GM18507 (cell line): Measurements from ENCODE around the gene RASGRF2.

Source experiments
- DNase-seq: peaks from one replicate; pipeline ENCODE4 v3.0.0; 2011; ENCODE audit warnings: low read depth; ENCODE audit not compliant: insufficient read length; ENCODE audit errors: extremely low spot score
- FAIRE-seq: peaks from 2 replicates; lab custom pipeline; 2011; peaks lifted over from hg19 to GRCh38; lab: Jason Lieb, UNC

RASGRF2 gene

GRCh38 chr5:81214848-81215247, 254.7 kb downstream of the RASGRF2 start:
- peak; percentile 54 for FAIRE-seq

DNA sequence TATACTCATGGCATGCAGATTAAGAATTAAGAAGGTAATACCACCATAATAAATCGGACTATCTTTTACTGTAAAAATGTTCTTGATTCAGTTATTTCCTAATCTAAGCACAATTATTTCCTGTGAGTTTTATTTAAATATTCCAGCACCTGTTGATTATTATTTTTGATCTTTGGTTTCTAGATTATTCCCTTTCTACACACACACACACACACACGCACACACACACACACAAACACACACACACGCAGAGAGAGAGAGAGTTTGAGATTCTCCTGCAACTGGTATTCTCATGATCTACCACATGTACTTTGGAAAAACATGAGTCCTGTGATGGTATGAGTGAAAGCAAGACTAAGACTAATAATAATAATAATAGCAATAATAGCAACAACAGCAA, 256.0 kb downstream of the RASGRF2 start:
- DNase-seq: no peak
- FAIRE-seq: no peak

More at GRCh38 chr5:81214848-81215247, 254.7 kb downstream of the RASGRF2 start:
- no peak for DNase-seq

DNA sequence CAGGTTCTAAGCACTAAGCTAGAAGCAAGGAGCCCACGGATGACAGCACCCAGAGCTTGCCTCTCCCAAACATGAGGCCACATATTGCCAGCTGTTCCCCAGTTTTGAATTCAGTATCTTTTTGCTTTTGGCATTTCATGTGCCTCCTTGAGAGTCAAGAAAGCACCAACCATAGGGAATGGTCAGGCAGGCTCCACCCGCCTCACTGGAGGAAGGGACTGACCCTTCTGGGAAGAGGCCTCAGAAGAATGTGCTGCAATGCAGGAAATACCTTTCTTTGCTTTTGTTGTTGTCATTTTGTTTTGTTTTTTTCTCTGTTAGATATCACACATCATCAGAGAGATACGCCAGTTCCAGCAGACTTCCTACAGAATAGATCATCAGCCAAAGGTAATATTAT, 259.2 kb downstream of the RASGRF2 start:
- DNase-seq (no peak), FAIRE-seq (no peak)

GRCh38 chr5:81222285-81222684, 262.1 kb downstream of the RASGRF2 start:
- DNase-seq: no peak
- no peak for FAIRE-seq

GRCh38 chr5:81225463-81225862, 265.3 kb downstream of the RASGRF2 start:
- FAIRE-seq: peak; percentile 42
- DNase-seq: no peak

GRCh38 chr5:81226286-81226685, 266.1 kb downstream of the RASGRF2 start:
- DNase-seq: no peak
- no peak for FAIRE-seq

DNA sequence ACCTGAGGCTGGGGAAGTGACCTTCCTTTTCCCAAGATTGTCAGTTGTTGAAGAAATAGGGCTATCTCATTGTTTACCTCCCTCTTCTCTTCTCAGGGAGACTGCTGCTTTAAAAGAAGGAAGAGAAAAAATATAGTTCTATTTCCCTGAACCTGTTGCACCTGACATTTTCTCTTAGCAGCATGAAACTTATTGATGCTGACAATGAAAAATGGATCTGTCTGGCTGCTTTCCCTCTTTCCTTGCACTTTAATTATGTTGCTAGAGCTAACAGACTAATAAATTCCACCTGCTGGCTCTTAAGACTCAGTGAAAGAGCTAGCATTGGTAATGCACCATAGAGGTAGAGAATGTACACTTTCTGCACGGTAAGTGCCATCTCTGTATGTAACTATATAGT, 266.8 kb downstream of the RASGRF2 start:
- FAIRE-seq (no peak), DNase-seq (no peak)

- no peak for FAIRE-seq
- DNase-seq: no peak
Observed at GRCh38 chr5:81228084-81228483, 267.9 kb downstream of the RASGRF2 start.

GRCh38 chr5:81230416-81230815, 270.3 kb downstream of the RASGRF2 start:
- DNase-seq: no peak
- no peak for FAIRE-seq

DNA sequence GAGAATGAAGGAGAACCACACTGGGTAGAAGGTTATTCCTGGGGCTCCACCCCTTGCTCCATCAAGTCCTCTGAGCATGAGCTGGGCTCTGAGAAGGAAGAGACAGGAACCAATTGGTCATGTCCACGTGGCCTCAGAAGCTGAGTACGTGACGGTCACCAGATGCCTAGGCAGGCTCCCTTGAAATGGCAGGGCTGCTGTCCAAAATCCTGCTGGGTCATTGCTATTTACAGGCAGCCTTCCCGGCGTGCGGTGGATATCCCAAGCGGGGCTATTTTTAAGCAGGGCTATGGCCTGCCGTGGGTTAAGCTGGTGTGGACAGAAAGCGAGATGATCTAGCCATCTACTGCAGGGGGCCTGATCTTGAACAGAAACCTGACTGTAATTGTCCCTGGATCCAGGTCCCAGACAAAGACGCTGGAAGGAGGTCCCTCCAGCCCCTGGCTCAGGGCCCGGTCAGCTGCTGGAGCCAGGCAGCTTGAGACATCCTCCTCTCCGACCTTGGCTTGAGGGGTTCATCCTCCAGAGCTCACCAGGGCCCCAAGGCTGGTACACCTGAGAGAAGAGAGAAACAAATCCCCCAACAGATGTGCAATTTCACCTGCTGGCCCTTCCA, 272.4 kb downstream of the RASGRF2 start:
- no peak for DNase-seq
- FAIRE-seq: no peak

DNA sequence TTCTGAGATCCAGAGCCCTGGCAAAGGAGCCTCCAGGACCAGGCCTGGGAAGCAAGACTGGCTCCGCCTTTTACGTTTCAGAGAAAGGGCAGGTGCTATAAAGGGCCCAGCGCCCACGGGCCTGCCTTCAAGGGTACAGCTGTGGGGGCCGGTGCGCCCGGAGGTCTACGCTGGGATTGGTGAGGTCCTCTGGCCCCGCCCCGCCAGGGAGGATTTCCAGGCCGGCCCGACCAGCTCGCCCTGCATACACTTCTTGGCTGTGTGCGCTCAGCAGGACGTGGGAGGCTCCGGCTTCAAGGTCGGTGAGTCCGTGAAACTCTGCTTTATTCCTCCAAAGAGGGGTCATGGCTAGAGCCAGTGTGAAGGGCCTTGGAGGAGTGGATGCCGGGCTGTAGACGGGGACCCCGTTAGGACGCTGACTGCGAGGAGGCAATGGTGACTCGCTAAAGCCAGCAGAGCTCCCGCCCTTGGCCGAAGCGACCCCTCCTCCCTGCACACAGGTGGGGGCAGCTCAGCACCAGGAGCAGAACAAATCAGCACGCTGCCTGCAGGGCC, 273.0 kb downstream of the RASGRF2 start, which contains the start of gene CKMT2:
Gene CKMT2, plus strand, starts transcription at position 243 of the 555 bp plus-strand sequence. CDS start 17,811 bp downstream, outside the sequence.
- no peak for DNase-seq
- FAIRE-seq: no peak

DNA sequence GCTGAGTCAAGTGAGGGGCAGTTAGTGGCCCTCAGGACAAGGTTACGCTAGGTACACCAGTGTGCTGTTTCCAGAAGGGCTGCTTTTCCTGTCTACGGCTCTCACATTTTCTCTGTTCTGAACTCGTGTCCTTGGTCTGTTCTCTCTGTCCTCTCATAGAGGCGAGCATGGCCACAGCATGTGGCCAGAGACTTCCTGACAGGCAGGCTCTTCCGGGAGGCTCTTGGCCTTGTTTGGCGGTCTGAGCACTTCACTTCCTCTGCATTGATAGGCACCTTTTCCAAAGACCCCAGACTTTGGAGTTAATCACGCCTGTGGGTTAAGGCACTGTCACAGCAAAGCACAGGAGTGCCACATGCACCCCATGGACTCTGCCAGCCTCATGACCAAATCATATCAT, 274.1 kb downstream of the RASGRF2 start:
- FAIRE-seq (no peak), DNase-seq (no peak)

GRCh38 chr5:81234801-81235200, 274.6 kb downstream of the RASGRF2 start:
- DNase-seq: no peak
- FAIRE-seq: no peak

DNA sequence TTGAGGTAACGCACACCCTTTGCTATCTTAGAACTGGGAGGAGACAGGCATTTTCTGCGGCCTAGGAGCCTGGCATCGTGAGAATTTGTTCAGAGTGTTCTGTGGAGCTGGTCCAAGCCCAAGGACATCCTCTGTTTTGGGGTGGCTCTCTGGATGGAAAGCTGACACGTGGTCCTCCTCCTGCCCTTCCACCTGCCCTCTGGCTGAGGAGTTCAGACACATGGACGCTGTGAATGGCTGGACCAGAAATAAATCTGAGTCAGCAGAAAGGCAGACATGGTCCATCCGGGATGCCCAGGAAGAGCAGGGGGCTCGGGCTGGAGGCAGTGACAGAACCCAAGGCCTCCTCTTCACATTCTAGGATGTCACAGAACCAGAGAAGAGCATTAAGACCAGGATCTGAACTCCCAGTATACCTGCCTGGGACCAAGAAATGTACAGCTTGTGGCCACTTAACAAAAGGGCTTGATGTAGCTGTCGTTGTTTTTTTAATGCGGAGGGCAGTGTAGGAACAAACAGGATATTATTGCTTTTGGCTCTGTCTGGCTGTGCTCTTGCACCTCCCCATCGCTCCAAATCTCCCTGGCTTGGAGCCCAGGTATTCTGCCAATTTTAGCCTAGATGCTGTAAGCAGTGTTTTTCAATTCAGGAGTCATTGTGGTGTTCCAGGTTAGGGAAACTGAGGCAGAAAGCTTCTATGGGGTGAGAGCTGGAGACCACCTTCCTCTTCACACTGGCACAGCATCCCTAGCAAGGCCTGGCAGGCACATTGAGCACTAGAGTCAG, 275.3 kb downstream of the RASGRF2 start:
- DNase-seq (no peak), FAIRE-seq (no peak)

DNA sequence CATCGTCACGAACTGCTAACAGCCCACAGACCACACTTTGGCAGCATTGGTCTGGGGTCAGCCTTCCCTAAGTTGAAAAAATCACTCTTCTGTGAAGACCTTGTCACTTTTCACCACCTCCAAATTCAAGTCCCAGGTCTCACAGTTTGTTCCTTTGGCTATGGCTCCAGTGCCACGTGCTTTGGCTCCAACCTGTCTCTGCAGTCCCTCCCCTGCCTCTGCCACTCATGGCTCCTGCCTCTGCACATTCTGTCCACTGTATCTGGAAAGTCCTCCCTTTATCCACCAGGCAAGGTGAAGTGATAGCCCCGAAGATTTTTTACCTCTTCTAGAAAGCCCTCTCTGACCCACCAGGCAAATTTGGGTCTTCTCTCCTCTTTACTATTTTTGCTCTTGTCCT, 278.3 kb downstream of the RASGRF2 start:
- no peak for DNase-seq
- no peak for FAIRE-seq

DNA sequence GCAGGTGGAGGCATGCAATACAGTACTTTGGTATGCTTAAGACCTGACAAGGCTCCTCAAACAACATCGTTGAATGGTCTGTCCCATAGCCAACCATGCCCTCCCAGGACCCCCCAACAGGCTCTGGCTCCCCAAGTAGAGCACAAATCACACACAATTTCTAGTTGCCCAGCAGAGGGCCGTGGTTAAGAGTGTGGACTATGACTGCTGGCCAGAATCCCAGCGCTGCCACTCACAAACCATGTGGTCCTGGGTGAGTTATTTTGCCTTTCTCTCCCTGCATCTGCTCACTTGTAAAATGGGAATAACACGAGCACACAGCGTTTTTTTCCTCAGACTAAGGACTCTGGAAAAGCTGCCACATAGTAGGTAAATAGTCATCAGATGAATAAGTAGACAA, 279.4 kb downstream of the RASGRF2 start:
- no peak for FAIRE-seq
- DNase-seq: no peak

- FAIRE-seq (no peak), DNase-seq (no peak)
Observed at GRCh38 chr5:81241001-81241400, 280.8 kb downstream of the RASGRF2 start.

DNA sequence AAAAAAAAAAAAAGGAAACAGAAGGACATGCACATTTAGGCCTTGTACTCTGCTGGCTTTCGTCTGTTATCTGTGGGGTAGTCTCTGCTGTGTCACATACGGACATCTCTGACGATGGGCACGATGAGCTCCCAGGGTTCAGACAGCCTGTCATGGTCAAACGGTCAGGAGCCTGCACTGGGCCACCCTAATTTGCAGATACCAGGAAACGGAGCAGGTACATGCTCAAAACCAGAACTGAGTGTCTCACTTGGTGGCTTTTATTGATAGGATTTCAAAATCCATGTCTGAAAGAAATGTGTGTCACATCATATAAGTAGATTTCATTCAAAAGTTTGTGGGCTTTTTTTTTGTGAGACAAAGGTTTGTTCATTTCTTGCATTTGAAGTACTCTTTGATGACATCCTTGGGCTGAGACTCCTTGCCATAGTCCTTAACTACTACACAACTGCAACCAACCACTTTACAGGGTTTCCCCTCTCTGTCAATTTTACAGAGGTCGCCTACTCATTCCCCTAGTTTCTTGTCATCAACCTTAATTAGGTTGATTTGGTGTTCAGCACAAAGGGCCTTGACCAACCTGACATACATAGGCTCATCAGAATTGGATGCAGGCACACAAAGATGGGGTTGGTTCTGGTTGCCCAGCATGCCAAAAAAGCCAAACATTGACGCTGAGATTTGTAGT, 281.9 kb downstream of the RASGRF2 start:
- DNase-seq (no peak), FAIRE-seq (peak; percentile 12)

GRCh38 chr5:81242906-81243436, 282.8 kb downstream of the RASGRF2 start:
- FAIRE-seq (no peak), DNase-seq (no peak)

- DNase-seq (no peak), FAIRE-seq (no peak)
Observed at GRCh38 chr5:81244451-81244850, 284.3 kb downstream of the RASGRF2 start.
